ENCODE data around the gene USP32. TPM values are rescaled to one million over a fixed set of nuclear protein-coding genes. Genes with fewer than 3 reads are reported as not detected.

Gene USP32
- total RNA-seq, 1 donor from 2014 or later, result 37.4 TPM

DNA sequence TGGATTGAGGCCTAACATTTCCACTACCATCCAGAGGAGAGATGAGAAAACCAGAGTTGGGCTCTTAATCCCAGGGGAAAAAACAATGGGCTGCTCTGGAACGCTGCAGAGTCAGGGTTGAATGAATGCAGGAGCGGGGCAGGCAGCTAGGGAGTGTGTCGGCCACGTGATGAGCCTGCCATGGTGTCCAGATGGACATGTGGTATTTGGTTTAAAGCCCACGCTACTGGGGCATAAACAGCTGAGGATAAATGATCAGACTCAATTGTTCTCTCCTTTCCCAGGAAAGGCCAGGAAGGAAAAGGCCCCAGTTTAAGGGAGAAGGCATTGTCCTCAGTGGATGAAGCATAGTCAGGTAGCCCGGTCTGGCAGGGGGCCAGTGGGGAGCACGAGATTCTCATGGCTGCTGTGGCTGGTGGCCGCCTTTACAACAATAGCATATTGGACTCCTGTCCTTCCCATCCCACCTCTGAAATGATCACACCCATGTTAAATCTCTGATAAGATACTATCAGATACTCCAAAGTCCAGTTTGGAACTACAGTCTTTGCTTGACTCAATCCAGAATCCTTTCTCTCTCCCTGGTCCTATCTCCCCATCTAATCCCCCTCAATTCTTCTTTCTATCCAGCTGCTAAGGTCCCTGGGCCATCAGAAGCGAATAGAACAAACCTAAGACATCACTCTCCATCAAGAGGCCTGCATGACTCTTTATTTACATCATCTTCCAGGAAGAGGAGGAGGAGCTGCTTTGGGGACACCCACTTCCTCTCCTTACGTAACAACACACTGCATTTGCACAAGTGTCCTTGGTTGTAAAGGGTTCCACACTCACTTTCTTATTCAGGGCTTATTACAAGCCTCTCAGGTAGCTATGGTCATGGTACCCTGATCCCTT lies 221.8 kb downstream of the USP32 start:
- no peaks in the 10 kb centered on the region for H3K9me3 Mint-ChIP-seq (ENCODE audit: unreplicated experiment)
- DNase-seq (ENCODE audit: low spot score), result no peak
- H3K27ac Mint-ChIP-seq (ENCODE audit: unreplicated experiment), result peak overlapping the region; percentile 93
- peak overlapping the region; percentile 40 for H3K4me3 Mint-ChIP-seq (ENCODE audit: unreplicated experiment)
- TF ChIP-seq, protein P1, sequence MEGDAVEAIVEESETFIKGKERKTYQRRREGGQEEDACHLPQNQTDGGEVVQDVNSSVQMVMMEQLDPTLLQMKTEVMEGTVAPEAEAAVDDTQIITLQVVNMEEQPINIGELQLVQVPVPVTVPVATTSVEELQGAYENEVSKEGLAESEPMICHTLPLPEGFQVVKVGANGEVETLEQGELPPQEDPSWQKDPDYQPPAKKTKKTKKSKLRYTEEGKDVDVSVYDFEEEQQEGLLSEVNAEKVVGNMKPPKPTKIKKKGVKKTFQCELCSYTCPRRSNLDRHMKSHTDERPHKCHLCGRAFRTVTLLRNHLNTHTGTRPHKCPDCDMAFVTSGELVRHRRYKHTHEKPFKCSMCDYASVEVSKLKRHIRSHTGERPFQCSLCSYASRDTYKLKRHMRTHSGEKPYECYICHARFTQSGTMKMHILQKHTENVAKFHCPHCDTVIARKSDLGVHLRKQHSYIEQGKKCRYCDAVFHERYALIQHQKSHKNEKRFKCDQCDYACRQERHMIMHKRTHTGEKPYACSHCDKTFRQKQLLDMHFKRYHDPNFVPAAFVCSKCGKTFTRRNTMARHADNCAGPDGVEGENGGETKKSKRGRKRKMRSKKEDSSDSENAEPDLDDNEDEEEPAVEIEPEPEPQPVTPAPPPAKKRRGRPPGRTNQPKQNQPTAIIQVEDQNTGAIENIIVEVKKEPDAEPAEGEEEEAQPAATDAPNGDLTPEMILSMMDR (IDR thresholded peaks at IDR 0.05; ENCODE audit: unreplicated experiment), result no peak
- peaks cover 4% of the 10 kb centered on the region for H3K36me3 Mint-ChIP-seq (ENCODE audit: low read depth, unreplicated experiment)
- H3K27me3 Mint-ChIP-seq (ENCODE audit: unreplicated experiment), result peaks cover 9% of the 10 kb centered on the region
- H3K4me1 Mint-ChIP-seq (ENCODE audit: unreplicated experiment), result peaks cover 65% of the 10 kb centered on the region

DNA sequence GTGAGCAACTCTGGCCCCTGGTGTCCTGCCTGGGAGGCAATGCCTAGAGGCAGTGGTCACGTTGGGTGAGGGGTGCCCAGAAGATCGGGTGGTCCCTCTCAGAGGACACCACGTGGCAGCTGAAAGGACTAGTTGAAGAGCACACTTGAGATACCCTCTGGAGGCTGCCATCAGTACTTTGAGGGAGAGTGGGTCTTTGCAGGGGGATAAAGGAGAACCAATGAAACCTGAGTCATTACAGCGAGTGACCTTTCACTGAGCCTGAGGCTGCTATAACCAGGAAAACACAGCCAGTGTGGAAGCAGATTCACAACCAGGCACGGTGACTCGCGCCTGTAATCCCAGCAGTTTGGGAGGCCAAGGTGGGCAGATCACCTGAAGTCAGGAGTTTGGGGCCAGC lies 223.3 kb downstream of the USP32 start:
- TF ChIP-seq, protein P1 (IDR thresholded peaks at IDR 0.05; ENCODE audit: unreplicated experiment), result no peak
- no peak for DNase-seq (ENCODE audit: low spot score)
- H3K9me3 Mint-ChIP-seq (ENCODE audit: unreplicated experiment), result no peaks in the 10 kb centered on the region
- no peak overlapping the region for H3K4me3 Mint-ChIP-seq (ENCODE audit: unreplicated experiment)
- peaks cover 10% of the 10 kb centered on the region for H3K27me3 Mint-ChIP-seq (ENCODE audit: unreplicated experiment)
- H3K36me3 Mint-ChIP-seq (ENCODE audit: low read depth, unreplicated experiment), result peaks cover 4% of the 10 kb centered on the region
- H3K27ac Mint-ChIP-seq (ENCODE audit: unreplicated experiment), result peak overlapping the region; percentile 36
- peaks cover 57% of the 10 kb centered on the region for H3K4me1 Mint-ChIP-seq (ENCODE audit: unreplicated experiment)

DNA sequence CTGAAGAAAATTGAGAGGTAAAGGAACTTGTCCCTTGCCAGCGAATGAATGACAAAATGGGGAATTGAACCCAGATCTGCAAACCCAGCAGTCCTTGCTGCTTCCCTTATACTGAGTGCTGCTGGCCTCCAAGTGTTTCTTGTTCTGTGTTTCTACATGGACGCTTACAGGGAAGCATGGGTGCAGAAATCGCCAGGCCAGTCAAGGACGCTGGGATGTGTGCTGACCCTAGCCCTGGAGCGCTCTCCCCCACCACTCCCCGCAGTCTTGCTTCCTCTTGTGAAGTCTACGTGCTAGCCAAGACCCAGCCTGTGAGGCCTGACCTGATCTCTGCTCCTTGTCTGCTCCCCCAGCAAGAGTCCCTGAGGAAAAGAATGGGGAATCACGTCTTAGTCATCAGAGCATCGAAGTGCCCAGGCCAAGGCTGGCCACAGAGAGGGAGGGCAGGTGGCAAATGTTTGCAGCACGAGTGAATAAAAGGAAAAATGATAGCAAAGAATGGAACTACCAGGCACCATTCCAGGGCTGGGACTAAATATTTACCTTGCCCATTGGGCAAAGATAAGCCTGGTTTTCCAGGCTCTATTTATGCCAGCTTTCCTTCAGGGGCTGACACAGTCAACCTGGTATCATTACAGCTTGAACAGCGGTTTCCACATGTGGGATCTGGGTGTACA lies 224.7 kb downstream of the USP32 start:
- peaks cover 2% of the 10 kb centered on the region for H3K36me3 Mint-ChIP-seq (ENCODE audit: low read depth, unreplicated experiment)

DNA sequence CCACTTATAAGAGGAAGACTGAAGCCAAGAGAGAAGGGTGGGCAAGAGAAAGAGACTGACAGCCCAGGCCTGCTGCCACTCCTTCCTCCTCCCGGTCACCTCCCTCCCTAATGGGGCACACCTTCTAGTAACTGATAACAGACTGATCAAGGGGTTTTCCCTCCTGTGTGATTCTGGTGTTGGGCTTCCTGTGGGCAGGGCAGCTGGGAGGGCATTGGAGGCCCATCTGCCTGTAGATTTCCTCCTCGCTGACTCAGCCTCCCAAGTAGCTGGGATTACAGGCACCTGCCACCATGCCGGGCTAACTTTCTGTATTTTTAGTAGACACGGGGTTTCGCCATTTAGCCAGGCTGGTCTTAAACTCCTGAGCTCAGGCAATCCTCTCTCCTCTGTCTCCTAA lies 226.0 kb downstream of the USP32 start:
- Mint-ChIP-seq H3K27ac (ENCODE audit: unreplicated experiment) (no peak overlapping the region), H3K9me3 (ENCODE audit: unreplicated experiment) (no peaks in the 10 kb centered on the region), H3K27me3 (ENCODE audit: unreplicated experiment) (peaks cover 5% of the 10 kb centered on the region), H3K4me3 (ENCODE audit: unreplicated experiment) (no peak overlapping the region), H3K4me1 (ENCODE audit: unreplicated experiment) (peaks cover 60% of the 10 kb centered on the region), H3K36me3 (ENCODE audit: low read depth, unreplicated experiment) (no peaks in the 10 kb centered on the region)
- DNase-seq (ENCODE audit: low spot score), result no peak
- TF ChIP-seq, protein P1 (IDR thresholded peaks at IDR 0.05; ENCODE audit: unreplicated experiment), result no peak

More for the DNA sequence above, 224.7 kb downstream of the USP32 start:
- Mint-ChIP-seq H3K27ac (ENCODE audit: unreplicated experiment) (no peak overlapping the region), H3K9me3 (ENCODE audit: unreplicated experiment) (no peaks in the 10 kb centered on the region), H3K27me3 (ENCODE audit: unreplicated experiment) (peaks cover 6% of the 10 kb centered on the region), H3K4me3 (ENCODE audit: unreplicated experiment) (no peak overlapping the region), H3K4me1 (ENCODE audit: unreplicated experiment) (peaks cover 62% of the 10 kb centered on the region)
- TF ChIP-seq, protein P1 (IDR thresholded peaks at IDR 0.05; ENCODE audit: unreplicated experiment), result no peak
- no peak for DNase-seq (ENCODE audit: low spot score)

DNA sequence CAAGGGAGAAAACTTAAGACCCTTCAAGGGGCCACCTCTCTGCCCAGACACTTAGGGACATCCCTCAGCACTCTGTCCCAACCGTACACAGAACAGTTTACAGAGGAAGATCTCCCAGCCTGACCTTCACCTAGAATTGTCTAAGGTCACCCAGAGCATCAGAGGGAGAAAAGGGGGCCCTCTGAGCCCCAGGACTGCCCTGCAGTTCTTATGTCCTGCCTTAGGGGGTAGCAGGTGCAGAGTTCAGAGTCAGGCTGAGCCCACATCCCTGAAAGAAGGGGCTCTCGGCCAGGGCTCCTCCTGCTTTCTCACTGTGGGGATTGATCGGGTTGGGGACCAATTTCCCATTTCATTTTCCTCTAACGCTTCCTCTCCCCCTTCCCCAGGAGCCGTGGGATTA lies 226.7 kb downstream of the USP32 start:
- no peak for DNase-seq (ENCODE audit: low spot score)
- H3K9me3 Mint-ChIP-seq (ENCODE audit: unreplicated experiment), result no peaks in the 10 kb centered on the region
- TF ChIP-seq, protein P1 (IDR thresholded peaks at IDR 0.05; ENCODE audit: unreplicated experiment), result no peak
- H3K4me3 Mint-ChIP-seq (ENCODE audit: unreplicated experiment), result no peak overlapping the region
- H3K4me1 Mint-ChIP-seq (ENCODE audit: unreplicated experiment), result peaks cover 58% of the 10 kb centered on the region
- peaks cover 9% of the 10 kb centered on the region for H3K27me3 Mint-ChIP-seq (ENCODE audit: unreplicated experiment)
- no peaks in the 10 kb centered on the region for H3K36me3 Mint-ChIP-seq (ENCODE audit: low read depth, unreplicated experiment)
- H3K27ac Mint-ChIP-seq (ENCODE audit: unreplicated experiment), result no peak overlapping the region
